H1 (cell line): ENCODE results near the gene THRB. TPM values are rescaled to one million over a fixed set of nuclear protein-coding genes. Genes with fewer than 3 reads are reported as not detected.

Source experiments
- CTCF ChIA-PET: fragments of 300-600 bp; sonication (Branson Sonifier 250); formaldehyde crosslinking; loops from one replicate; lab custom pipeline; 2021; ENCODE audit not compliant: partially characterized antibody; lab: Charles Lee
- POLR2A ChIA-PET: fragments of 300-600 bp; sonication (Branson Sonifier 250); formaldehyde crosslinking; loops from one replicate; lab custom pipeline; 2021; ENCODE audit warnings: inconsistent platforms; ENCODE audit not compliant: partially characterized antibody; lab: Charles Lee
- DNase-seq, 2 experiments: peaks; one replicate each; pipeline versions ENCODE4 v3.0.0 to v3.0.0-alpha.2; 2010 to 2022; ENCODE audit warnings: low spot score in 2 of 2, low read depth in 1 of 2, mixed read lengths in 1 of 2
- FAIRE-seq: peaks from 2 replicates; lab custom pipeline; 2011; peaks lifted over from hg19 to GRCh38; lab: Jason Lieb, UNC
- H2AFZ ChIP-seq: 2 replicates; pipeline ENCODE4 v1.8.1; 2012; ENCODE audit warnings: low read length, inconsistent platforms
- H2AK5ac ChIP-seq: 2 replicates; pipeline ENCODE4 v1.6.1; 2013; ENCODE audit warnings: low read depth, low read length
- H2BK120ac ChIP-seq: replicated peaks from 2 replicates; pipeline ENCODE3; 2013; ENCODE audit warnings: low read depth, low read length, inconsistent platforms
- H2BK12ac ChIP-seq: 2 replicates; pipeline ENCODE4 v1.6.1; 2013; ENCODE audit warnings: low read depth, low read length
- H2BK15ac ChIP-seq: 2 replicates; pipeline ENCODE4 v1.6.1; 2013; ENCODE audit warnings: low read length
- H2BK20ac ChIP-seq: 2 replicates; pipeline ENCODE4 v1.6.1; 2013; ENCODE audit warnings: low read length
- H2BK5ac ChIP-seq: 2 replicates; pipeline ENCODE4 v1.6.1; 2013; ENCODE audit warnings: low read depth, low read length
- H3K14ac ChIP-seq: 2 replicates; pipeline ENCODE4 v1.6.1; 2013; ENCODE audit warnings: inconsistent platforms; ENCODE audit not compliant: insufficient read length
- H3K18ac ChIP-seq: 2 replicates; pipeline ENCODE4 v1.6.1; 2013; ENCODE audit warnings: low read length; ENCODE audit errors: extremely low read depth
- H3K23ac ChIP-seq: 2 replicates; pipeline ENCODE4 v1.6.1; 2013; ENCODE audit warnings: inconsistent platforms; ENCODE audit not compliant: insufficient read length
- H3K23me2 ChIP-seq: 2 replicates; pipeline ENCODE4 v1.6.1; 2013; ENCODE audit warnings: low read depth, low read length
- H3K27ac ChIP-seq: 2 replicates; pipeline ENCODE4 v1.6.1; 2011; ENCODE audit warnings: low read depth, low read length, inconsistent platforms
- H3K27me3 ChIP-seq, 4 experiments: replicated peaks in 1 of 4; 1 replicate in 1 of 4; 2 replicates in 3 of 4; pipeline versions ENCODE4 v1.6.1 to v1.8.1; 2011 to 2013; ENCODE audit warnings: low read length in 3 of 4, mild to moderate bottlenecking in 3 of 4, inconsistent platforms in 2 of 4, mixed read lengths in 2 of 4, moderate library complexity in 1 of 4; ENCODE audit not compliant: control insufficient read depth in 3 of 4, insufficient read depth in 3 of 4; ENCODE audit errors: extremely low read depth in 1 of 4
- H3K36me3 ChIP-seq, 4 experiments: 2 replicates each; pipeline versions ENCODE4 v1.6.1 to v1.8.1; 2011 to 2013; ENCODE audit warnings: mild to moderate bottlenecking in 4 of 4, low read length in 3 of 4, moderate library complexity in 2 of 4, control low read depth in 1 of 4, inconsistent platforms in 1 of 4; ENCODE audit not compliant: insufficient read depth in 4 of 4, control insufficient read depth in 2 of 4
- H3K4ac ChIP-seq: replicated peaks from 2 replicates; pipeline ENCODE3; 2013; ENCODE audit warnings: low read length, low read depth, mixed read lengths, inconsistent platforms; ENCODE audit not compliant: insufficient read length
- H3K4me1 ChIP-seq, 4 experiments: replicated peaks in 1 of 4; 1 replicate in 1 of 4; 2 replicates in 3 of 4; pipeline versions ENCODE4 v1.6.1 to v1.8.1; 2011 to 2013; ENCODE audit warnings: low read length in 3 of 4, inconsistent platforms in 2 of 4, mixed read lengths in 1 of 4; ENCODE audit not compliant: insufficient read depth in 4 of 4, control insufficient read depth in 3 of 4
- H3K4me2 ChIP-seq, 2 experiments: 2 replicates each; pipeline versions ENCODE4 v1.6.1 to v1.8.1; 2011 to 2013; ENCODE audit warnings: low read depth in 2 of 2, low read length in 2 of 2, control low read depth in 1 of 2, inconsistent platforms in 1 of 2, mild to moderate bottlenecking in 1 of 2; ENCODE audit not compliant: insufficient read depth in 1 of 2
- H3K4me3 ChIP-seq, 4 experiments: fragments of 200-600, 300-600 bp in 1 of 4; sonication (generic), shearing (Covaris generic), sonication (Bioruptor Twin) in 1 of 4; 2 replicates each; pipeline versions ENCODE4 v1.5.1 to v1.8.1; 2011 to 2016; ENCODE audit warnings: low read length in 4 of 4, low read depth in 3 of 4, control low read depth in 2 of 4, inconsistent platforms in 2 of 4, mild to moderate bottlenecking in 2 of 4, mixed read lengths in 1 of 4, moderate library complexity in 1 of 4; ENCODE audit not compliant: insufficient read depth in 2 of 4; ENCODE audit errors: extremely low read depth in 1 of 4
- H3K56ac ChIP-seq: replicated peaks from 2 replicates; pipeline ENCODE3; 2013; ENCODE audit warnings: low read depth, mild to moderate bottlenecking, mixed read lengths, low read length, inconsistent platforms; ENCODE audit not compliant: insufficient read length
- H3K79me1 ChIP-seq: 2 replicates; pipeline ENCODE4 v1.6.1; 2013; ENCODE audit warnings: low read depth, low read length, control low read depth
- H3K79me2 ChIP-seq, 2 experiments: 2 replicates each; pipeline versions ENCODE4 v1.6.1 to v1.8.1; 2012 to 2013; ENCODE audit warnings: low read length in 2 of 2, mild to moderate bottlenecking in 2 of 2, inconsistent platforms in 1 of 2; ENCODE audit not compliant: insufficient read depth in 2 of 2, control insufficient read depth in 1 of 2
- H3K9ac ChIP-seq, 4 experiments: replicated peaks in 1 of 4; 1 replicate in 1 of 4; 2 replicates in 3 of 4; pipeline versions ENCODE4 v1.6.1 to v1.8.1; 2011 to 2013; ENCODE audit warnings: low read depth in 3 of 4, low read length in 3 of 4, control low read depth in 2 of 4, mild to moderate bottlenecking in 2 of 4, moderate library complexity in 2 of 4, inconsistent platforms in 1 of 4; ENCODE audit errors: extremely low read depth in 1 of 4
- H3K9me3 ChIP-seq, 2 experiments: 2 replicates each; pipeline versions ENCODE4 v1.6.1 to v1.8.1; 2012 to 2013; ENCODE audit warnings: mild to moderate bottlenecking in 2 of 2, moderate library complexity in 2 of 2, control low read depth in 1 of 2, inconsistent platforms in 1 of 2, low read depth in 1 of 2, low read length in 1 of 2, mixed read lengths in 1 of 2; ENCODE audit not compliant: insufficient read depth in 2 of 2
- H4K20me1 ChIP-seq, 2 experiments: replicated peaks in 1 of 2; 2 replicates each; pipeline versions ENCODE3 to v1.8.1; 2011 to 2013; ENCODE audit warnings: inconsistent platforms in 2 of 2, low read length in 2 of 2, mild to moderate bottlenecking in 1 of 2; ENCODE audit not compliant: insufficient read depth in 2 of 2, control insufficient read depth in 1 of 2
- H4K5ac ChIP-seq: 2 replicates; pipeline ENCODE4 v1.6.1; 2013; ENCODE audit warnings: low read length, low read depth, mixed read lengths, inconsistent platforms; ENCODE audit not compliant: insufficient read length
- H4K8ac ChIP-seq: 2 replicates; pipeline ENCODE4 v1.8.0; 2013; ENCODE audit warnings: mild to moderate bottlenecking, moderate library complexity, low read length, inconsistent platforms; ENCODE audit not compliant: insufficient read depth; ENCODE audit errors: extremely low read depth
- H4K91ac ChIP-seq: replicated peaks from 2 replicates; pipeline ENCODE3; 2013; ENCODE audit warnings: low read length, mixed read lengths, inconsistent platforms; ENCODE audit not compliant: insufficient read length
- BACH1 ChIP-seq: IDR thresholded peaks from 2 replicates; pipeline ENCODE4 v1.6.1; 2012; ENCODE audit warnings: low read length, improper control_type of control experiment
- CEBPB ChIP-seq: IDR thresholded peaks from 2 replicates; pipeline ENCODE4 v1.6.1; 2012; ENCODE audit warnings: low read depth, low read length
- CREB1 ChIP-seq: IDR thresholded peaks from 2 replicates; pipeline ENCODE4 v1.6.1; 2012; ENCODE audit warnings: inconsistent platforms
- FOSL1 ChIP-seq: IDR thresholded peaks from 2 replicates; pipeline ENCODE4 v1.6.1; 2011; ENCODE audit warnings: mild to moderate bottlenecking, low read depth, low read length, moderate library complexity; ENCODE audit not compliant: insufficient read depth
- GABPA ChIP-seq: IDR thresholded peaks from 2 replicates; pipeline ENCODE4 v1.6.1; 2011; ENCODE audit warnings: mild to moderate bottlenecking, low read length, moderate library complexity, borderline replicate concordance; ENCODE audit not compliant: insufficient read depth
- KDM1A ChIP-seq: fragments of 200-600, 300-600 bp; sonication (generic); IDR thresholded peaks from 2 replicates; pipeline ENCODE4 v1.7.1; 2016; ENCODE audit warnings: mild to moderate bottlenecking, low read length, borderline replicate concordance
- KDM5A ChIP-seq: fragments of 200-600 bp; IDR thresholded peaks from 2 replicates; pipeline ENCODE4 v1.7.1; 2012; ENCODE audit warnings: mild to moderate bottlenecking, low read length, inconsistent platforms, mixed read lengths
- MAFK ChIP-seq: IDR thresholded peaks from 2 replicates; pipeline ENCODE4 v1.6.1; 2012; ENCODE audit warnings: low read depth, mild to moderate bottlenecking, improper control_type of control experiment, low read length
- POU5F1 ChIP-seq: IDR thresholded peaks from 2 replicates; pipeline ENCODE4 v1.6.1; 2011; ENCODE audit warnings: low read depth, mild to moderate bottlenecking, low read length, moderate library complexity
- RFX5 ChIP-seq: IDR thresholded peaks from 2 replicates; pipeline ENCODE4 v1.6.1; 2011; ENCODE audit warnings: low read depth, low read length, improper control_type of control experiment, borderline replicate concordance
- RNF2 ChIP-seq: fragments of 200-900, 300-1000 bp; sonication (generic); IDR thresholded peaks from 2 replicates; pipeline ENCODE4 v1.7.1; 2016; ENCODE audit warnings: borderline replicate concordance, low read depth, mild to moderate bottlenecking, antibody characterized with exemption, low read length; ENCODE audit not compliant: poor library complexity, severe bottlenecking; ENCODE audit errors: missing control alignments
- SP1 ChIP-seq: IDR thresholded peaks from 2 replicates; pipeline ENCODE4 v1.6.1; 2011; ENCODE audit warnings: low read depth, low read length
- SUZ12 ChIP-seq: fragments of 200-600 bp; sonication (generic); IDR thresholded peaks from 2 replicates; pipeline ENCODE4 v1.6.1; 2012; ENCODE audit warnings: mild to moderate bottlenecking, inconsistent platforms, low read length, moderate library complexity, mixed read lengths
- ZNF274 ChIP-seq: IDR thresholded peaks from 2 replicates; pipeline ENCODE4 v1.7.0; 2012; ENCODE audit warnings: low read length, borderline replicate concordance; ENCODE audit errors: extremely low read depth
- WGBS, 2 experiments: shearing (Covaris generic) in 1 of 2; methylation state at CpG; one replicate each; pipeline versions ENCODE4 v1.1.6 to v1.1.7; 2013 to 2015; ENCODE audit warnings: low lambda C conversion rate in 2 of 2, mixed read lengths in 2 of 2, inconsistent platforms in 1 of 2, low coverage in 1 of 2, missing lambda C conversion rate in 1 of 2; ENCODE audit not compliant: insufficient replicate concordance in 2 of 2, insufficient coverage in 1 of 2, insufficient read length in 1 of 2; ENCODE audit errors: extremely low coverage in 1 of 2, missing lambda C conversion rate in 1 of 2; 5-methylcytosine and 5-hydroxymethylcytosine counted together
- polyA plus RNA-seq, 7 experiments: library from polyadenylated mRNA; depleted of rRNA in 3 of 7; stranded (reverse) in 5 of 7; unstranded in 2 of 7; fragments of >200 nt in 5 of 7; fragments of 200-250 nt in 2 of 7; gene quantifications; 1 replicate in 5 of 7; 2 replicates in 1 of 7; 4 replicates in 1 of 7; pipeline versions ENCODE4 v1.2.1 to v1.2.3, GENCODE V29; 2011 to 2013; ENCODE audit warnings: missing spikeins in 2 of 7, mixed read lengths in 2 of 7
- total RNA-seq: library from RNA; stranded (reverse); fragmentation: NEBNext Ultra II Directional; extraction: Animal tissue kit (Norgen Biotek cat#: 25700); gene quantifications from 2 replicates; pipeline ENCODE4 v1.2.1, GENCODE V29; 2021

THRB gene
- total and polyA plus RNA-seq, 2 of the 8 experiments (the other 6 are each of a cell fraction or from before 2014, with no cell fraction given) = 0.98 to 3.9 TPM

GRCh38 chr3:24264011-24264410, 230.6 kb downstream of the THRB start:
- H3K4me1 ChIP-seq = no peaks in the 10 kb centered on the region
- no peak overlapping the region for H3K9ac ChIP-seq
- no peak overlapping the region for H4K5ac ChIP-seq
- no peak overlapping the region for H2AK5ac ChIP-seq
- no peak overlapping the region for H2BK5ac ChIP-seq
- no peak overlapping the region for H3K23ac ChIP-seq
- no peak overlapping the region for H2BK120ac ChIP-seq
- no peaks in the 10 kb centered on the region for H3K79me1 ChIP-seq
- H2BK12ac ChIP-seq = no peak overlapping the region
- H3K9me3 ChIP-seq = peaks cover 0 to 3% of the 10 kb centered on the region in 2 experiments; a peak in 1 of 4 replicates
- no peak for TF ChIP-seq ZNF274
- no peak for TF ChIP-seq MAFK
- TF ChIP-seq CREB1 = no peak
- TF ChIP-seq GABPA = no peak
- TF ChIP-seq BACH1 = no peak
- TF ChIP-seq SP1 = no peak
- TF ChIP-seq RFX5 = no peak
- TF ChIP-seq RNF2 = no peak
- TF ChIP-seq POU5F1 = no peak
- no peak for TF ChIP-seq KDM5A
- TF ChIP-seq FOSL1 = no peak
- no peak for TF ChIP-seq SUZ12
- no peak for TF ChIP-seq KDM1A
- TF ChIP-seq CEBPB = no peak
- no peaks in the 10 kb centered on the region for H3K79me2 ChIP-seq
- no peak overlapping the region for H3K4me2 ChIP-seq
- no peak overlapping the region for H3K4me3 ChIP-seq
- H2BK15ac ChIP-seq = no peak overlapping the region
- H3K4ac ChIP-seq = no peak overlapping the region
- no peak for DNase-seq
- H2BK20ac ChIP-seq = no peak overlapping the region
- H4K91ac ChIP-seq = no peak overlapping the region
- H3K27me3 ChIP-seq = no peaks in the 10 kb centered on the region
- no peak overlapping the region for H3K14ac ChIP-seq
- H3K18ac ChIP-seq = no peak overlapping the region
- H3K36me3 ChIP-seq = no peaks in the 10 kb centered on the region
- H2AFZ ChIP-seq = no peak overlapping the region
- 90% methylated on average over 1 of the region's 1 CpG; no CpG with 5 or more reads in 1 of the 2 experiments for WGBS, 2 experiments
- POLR2A ChIA-PET = no interaction called here
- no peak overlapping the region for H4K8ac ChIP-seq
- H3K56ac ChIP-seq = no peak overlapping the region
- H3K23me2 ChIP-seq = no peaks in the 10 kb centered on the region; the same call in 1 of the 2 replicates
- H4K20me1 ChIP-seq = no peaks in the 10 kb centered on the region
- H3K27ac ChIP-seq = no peak overlapping the region
- CTCF ChIA-PET = interaction anchor here (0.6 to 7.2 kb wide), 24 partner anchors 10 to 418 kb away, joined by 3 to 49 read pairs (median 4); no protein-coding TSS in a partner anchor
- no peak for FAIRE-seq
